ENCODE results near the gene MT1X.
"Not testable (repeated sequence)": the region's sequence is repeated elsewhere in the genome, so short reads cannot be mapped to it uniquely, and the experiment has no call there.

MT1X gene

DNA sequence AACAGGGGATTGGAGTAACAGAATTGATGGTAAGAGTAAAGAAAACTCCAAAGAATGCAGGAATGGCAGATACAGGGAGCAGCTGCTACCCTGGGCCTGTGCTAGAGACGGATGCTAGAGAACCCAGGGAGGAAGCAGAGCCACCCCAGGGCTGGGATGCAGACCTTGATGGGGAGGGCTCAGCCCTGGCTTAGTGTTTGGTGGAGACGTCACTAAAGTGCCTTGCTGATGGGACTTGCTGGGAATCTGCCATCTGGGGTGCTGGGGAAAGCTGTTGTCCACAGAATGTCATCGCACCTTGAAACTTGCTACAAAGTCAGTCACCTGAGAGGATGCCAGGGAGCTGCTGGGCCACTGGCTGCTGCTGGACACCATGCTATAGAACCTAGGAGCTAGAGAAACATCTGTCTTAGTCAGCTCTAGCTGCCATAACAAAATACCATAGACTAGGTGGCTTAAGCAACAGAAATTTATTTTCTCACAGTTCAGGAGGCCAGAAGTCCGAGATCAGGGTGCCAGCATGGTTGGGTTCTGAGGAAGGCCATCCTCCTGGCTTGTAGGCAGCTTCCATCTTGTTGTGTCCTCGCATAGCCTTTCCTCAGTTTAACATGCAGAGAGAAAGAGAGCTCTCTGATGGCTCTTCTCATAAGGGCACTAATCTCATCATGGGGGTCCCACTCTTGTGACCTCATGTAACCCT, 15.3 kb downstream of the MT1X start:
- H3K27me3 Mint-ChIP-seq = no peaks in the 10 kb centered on the region
- no peak overlapping the region for H3K4me3 Mint-ChIP-seq
- no peak overlapping the region for H3K27ac Mint-ChIP-seq
- peaks cover 0 to 4% of the 10 kb centered on the region in 2 donors for H3K36me3 Mint-ChIP-seq
- peaks cover 0 to 2% of the 10 kb centered on the region in 2 donors for H3K4me1 Mint-ChIP-seq
- peaks cover 0 to 6% of the 10 kb centered on the region in 2 donors for H3K9me3 Mint-ChIP-seq
- no peak for DNase-seq
- ATAC-seq (replicated peaks) = no peak

DNA sequence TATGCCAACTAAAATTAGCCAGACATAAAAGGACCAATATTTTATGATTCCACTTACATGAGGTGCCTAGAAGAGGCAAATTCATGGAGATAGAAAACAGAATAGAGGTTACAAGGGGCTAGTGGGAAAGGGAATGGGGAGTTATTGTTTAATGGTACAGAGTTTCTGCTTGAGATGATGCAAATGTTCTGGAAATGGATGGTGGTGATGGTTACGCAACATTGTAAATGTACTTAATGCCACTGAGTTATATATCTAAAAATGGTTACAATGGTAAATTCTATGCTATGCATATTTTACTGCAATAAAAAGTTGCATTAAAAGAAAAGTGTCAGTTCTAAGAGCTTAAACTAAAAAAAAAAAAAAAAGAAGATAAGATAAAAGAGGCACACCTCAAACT, 17.9 kb downstream of the MT1X start:
- Mint-ChIP-seq H3K27ac (no peak overlapping the region), H3K27me3 (no peaks in the 10 kb centered on the region), H3K4me1 (peaks cover 0 to 2% of the 10 kb centered on the region in 2 donors), H3K9me3 (peaks cover 0 to 6% of the 10 kb centered on the region in 2 donors), H3K36me3 (peaks cover 0 to 4% of the 10 kb centered on the region in 2 donors), H3K4me3 (no peak overlapping the region)
- no peak for ATAC-seq (replicated peaks)
- no peak for DNase-seq

DNA sequence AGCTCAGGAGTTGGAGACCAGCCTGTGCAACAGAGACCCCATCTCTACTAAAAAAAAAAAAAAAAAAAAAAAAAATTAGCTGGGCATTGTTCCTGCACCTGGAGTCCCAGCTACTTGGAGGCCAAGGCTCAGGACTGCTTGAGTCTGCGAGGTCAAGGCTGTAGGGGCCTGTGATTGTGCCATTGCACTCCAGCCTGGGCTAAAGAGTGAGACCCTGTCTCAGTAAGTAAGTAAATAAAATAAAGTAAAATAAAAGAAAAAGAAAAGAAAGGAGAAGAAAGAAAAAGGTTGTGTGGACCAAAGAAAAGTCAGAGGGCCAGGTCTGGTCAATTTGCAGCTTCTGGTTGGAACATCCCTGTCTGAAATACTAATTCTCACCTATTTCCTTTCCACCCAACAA, 18.4 kb downstream of the MT1X start:
- ATAC-seq (replicated peaks) = no peak
- H3K27me3 Mint-ChIP-seq = no peaks in the 10 kb centered on the region
- no peak overlapping the region for H3K4me3 Mint-ChIP-seq
- H3K9me3 Mint-ChIP-seq = peaks cover 0 to 6% of the 10 kb centered on the region in 2 donors
- no peak for DNase-seq
- H3K4me1 Mint-ChIP-seq = peaks cover 0 to 2% of the 10 kb centered on the region in 2 donors
- H3K27ac Mint-ChIP-seq = no peak overlapping the region
- H3K36me3 Mint-ChIP-seq = peaks cover 0 to 4% of the 10 kb centered on the region in 2 donors

DNA sequence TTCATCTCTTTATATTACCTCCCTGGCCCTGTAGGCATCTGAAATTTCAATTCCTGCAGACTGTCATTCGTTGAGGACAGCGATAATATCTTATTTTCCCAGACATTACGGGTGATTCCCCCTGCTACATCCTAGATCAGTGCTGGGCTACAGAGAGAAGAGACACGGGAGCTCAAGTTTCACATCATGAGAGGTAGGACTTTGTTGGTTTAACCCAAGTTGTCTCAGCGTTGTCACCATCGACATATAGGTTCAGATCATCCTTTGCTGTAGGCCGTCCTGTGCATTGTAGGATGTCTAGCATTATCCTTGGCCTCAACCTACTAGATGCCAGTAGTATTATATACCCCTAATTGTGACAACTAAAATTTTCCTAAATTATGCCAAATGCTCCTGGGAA, 19.3 kb downstream of the MT1X start:
- DNase-seq (no peak), ATAC-seq (replicated peaks) (no peak)
- H3K4me1 Mint-ChIP-seq = peaks cover 0 to 2% of the 10 kb centered on the region in 2 donors
- no peak overlapping the region for H3K27ac Mint-ChIP-seq
- H3K9me3 Mint-ChIP-seq = peaks cover 0 to 6% of the 10 kb centered on the region in 2 donors
- H3K36me3 Mint-ChIP-seq = peaks cover 0 to 4% of the 10 kb centered on the region in 2 donors
- no peaks in the 10 kb centered on the region for H3K27me3 Mint-ChIP-seq
- no peak overlapping the region for H3K4me3 Mint-ChIP-seq

DNA sequence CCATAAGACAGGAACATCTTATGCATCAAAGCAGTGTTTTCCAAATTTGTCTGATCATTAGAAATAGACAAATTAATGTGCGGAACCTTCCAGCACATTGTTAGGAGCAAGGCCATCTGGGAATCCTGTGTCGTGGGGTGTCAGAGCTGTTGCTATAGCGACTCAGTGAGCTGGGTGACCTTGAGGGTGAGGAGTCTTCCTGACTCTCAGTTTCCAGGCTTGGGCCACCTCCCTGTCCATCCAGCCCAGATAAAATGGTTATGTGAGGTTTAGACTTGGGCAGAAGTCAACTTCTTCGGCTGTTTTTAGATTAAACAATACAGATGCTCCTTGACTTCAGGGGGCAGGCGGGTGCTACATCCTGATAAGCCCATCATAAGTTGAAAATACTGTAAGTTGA, 20.6 kb downstream of the MT1X start:
- ATAC-seq (replicated peaks) = no peak
- H3K4me3 Mint-ChIP-seq = no peak overlapping the region
- no peak overlapping the region for H3K27ac Mint-ChIP-seq
- H3K4me1 Mint-ChIP-seq = peaks cover 0 to 2% of the 10 kb centered on the region in 2 donors
- no peaks in the 10 kb centered on the region for H3K27me3 Mint-ChIP-seq
- no peak for DNase-seq
- H3K9me3 Mint-ChIP-seq = peaks cover 0 to 1% of the 10 kb centered on the region in 2 donors
- no peaks in the 10 kb centered on the region for H3K36me3 Mint-ChIP-seq

DNA sequence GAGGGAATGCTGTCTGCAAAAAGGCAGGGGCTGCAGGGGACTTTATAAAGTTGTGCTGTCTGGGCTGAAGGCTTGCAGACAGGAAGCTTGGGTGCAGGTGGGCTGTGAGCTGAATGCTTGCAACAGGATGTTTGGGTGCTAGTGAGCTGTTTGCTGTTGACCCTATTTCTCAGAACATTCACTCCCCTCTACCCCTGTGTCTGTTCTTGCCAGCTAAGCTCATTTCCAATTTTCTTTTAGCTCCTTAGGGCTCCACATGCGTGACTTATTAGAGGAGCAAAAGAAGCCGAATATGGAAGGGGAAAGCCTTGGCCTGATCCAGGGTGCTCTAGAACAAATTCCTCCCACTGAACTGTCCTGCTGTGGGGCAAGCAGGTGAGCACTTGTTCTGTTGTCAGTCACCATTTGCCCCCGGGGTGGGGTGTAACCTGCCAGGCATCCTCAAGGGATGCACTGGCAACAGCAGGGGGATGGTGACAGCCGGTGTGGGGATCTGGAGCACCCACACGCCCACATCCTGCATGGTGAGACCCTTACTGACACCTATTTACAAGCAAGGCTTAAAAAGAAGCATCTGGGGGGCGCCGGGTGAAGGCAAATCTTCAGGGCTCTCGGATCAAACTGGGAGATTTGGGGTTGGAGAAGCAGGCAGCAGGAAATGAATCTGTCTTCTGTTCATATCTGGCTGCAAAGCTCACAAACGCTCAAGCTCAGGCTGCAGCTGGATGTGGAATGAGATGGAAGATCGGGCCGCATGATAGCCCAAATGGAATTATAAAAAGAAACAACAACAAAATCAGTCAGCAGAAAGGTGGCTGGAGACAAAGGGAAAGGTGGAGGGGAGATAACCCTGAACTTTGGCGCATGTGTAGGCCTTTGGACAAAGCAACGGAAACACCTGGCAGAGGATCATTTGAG, 26.5 kb downstream of the MT1X start:
- no peak for ATAC-seq (replicated peaks)
- peaks cover 6 to 10% of the 10 kb centered on the region in 2 donors for H3K4me1 Mint-ChIP-seq
- no peaks in the 10 kb centered on the region for H3K9me3 Mint-ChIP-seq
- no peaks in the 10 kb centered on the region for H3K36me3 Mint-ChIP-seq
- no peak overlapping the region for H3K27ac Mint-ChIP-seq
- peaks cover 0 to 8% of the 10 kb centered on the region in 2 donors for H3K27me3 Mint-ChIP-seq
- no peak overlapping the region for H3K4me3 Mint-ChIP-seq
- no peak for DNase-seq

DNA sequence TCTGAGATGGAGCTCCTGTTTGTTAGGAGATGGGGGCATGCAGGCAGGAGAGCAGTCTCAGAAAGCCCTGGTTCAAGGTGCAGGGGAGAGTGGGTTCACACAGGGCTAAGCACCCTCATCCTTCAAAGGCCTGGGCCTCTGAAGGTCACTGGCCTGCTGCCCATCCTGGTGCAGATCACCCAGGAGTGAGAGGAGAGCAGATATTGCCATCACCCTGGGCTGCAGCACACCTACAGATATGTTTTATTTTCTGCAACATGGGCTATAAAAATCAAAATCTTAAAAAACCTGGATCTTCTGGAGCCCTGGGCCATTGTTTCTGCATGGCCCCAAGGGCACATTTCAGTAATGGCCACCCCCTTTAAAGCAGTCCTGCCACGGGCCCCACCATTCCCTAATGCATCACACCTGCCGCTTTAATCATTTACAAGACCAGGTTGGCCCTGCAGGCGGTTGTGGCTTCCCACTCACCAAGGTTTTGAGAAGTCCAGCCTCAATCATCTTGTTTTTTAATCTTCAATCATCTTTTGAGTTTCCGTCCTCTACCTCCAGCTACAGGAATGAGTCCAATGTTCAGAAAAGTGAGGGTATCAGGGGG, 27.3 kb downstream of the MT1X start:
- Mint-ChIP-seq H3K4me1 (peaks cover 6 to 10% of the 10 kb centered on the region in 2 donors), H3K9me3 (no peaks in the 10 kb centered on the region)

DNA sequence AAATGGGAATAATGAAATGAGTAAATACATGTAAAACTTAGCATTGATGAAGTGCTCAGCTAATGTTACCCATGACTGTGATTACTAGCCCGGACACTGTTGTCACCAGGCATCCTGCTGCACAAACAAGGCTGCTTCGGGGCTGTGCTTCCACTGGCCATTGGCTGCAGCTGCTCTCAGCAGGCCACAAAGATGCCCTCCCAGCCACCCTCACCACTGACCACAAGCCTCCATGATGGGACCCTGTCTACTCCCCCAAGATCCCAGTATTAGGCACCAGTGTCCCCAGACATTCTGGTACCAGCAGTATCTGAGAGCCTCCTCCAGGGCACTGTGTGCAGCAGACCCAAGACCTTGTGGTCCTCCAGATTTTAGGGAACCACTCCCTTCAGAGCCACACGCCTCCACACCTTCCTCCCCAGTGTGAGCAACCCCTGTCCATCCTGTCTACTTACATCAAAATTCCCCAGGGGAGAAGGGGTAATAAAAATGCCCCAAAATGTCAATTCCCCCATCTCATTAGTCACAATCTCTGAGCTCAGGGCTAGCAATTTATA, 28.0 kb downstream of the MT1X start:
- Mint-ChIP-seq H3K36me3 (no peaks in the 10 kb centered on the region), H3K4me1 (peaks cover 6 to 10% of the 10 kb centered on the region in 2 donors), H3K9me3 (no peaks in the 10 kb centered on the region), H3K27ac (no peak overlapping the region), H3K4me3 (no peak overlapping the region), H3K27me3 (peaks cover 0 to 8% of the 10 kb centered on the region in 2 donors)
- ATAC-seq (replicated peaks) (peak; percentile 54 to 64), DNase-seq (no peak)

More for the DNA sequence above, 27.3 kb downstream of the MT1X start:
- no peak overlapping the region for H3K4me3 Mint-ChIP-seq
- ATAC-seq (replicated peaks) (no peak), DNase-seq (no peak)
- no peak overlapping the region for H3K27ac Mint-ChIP-seq
- H3K36me3 Mint-ChIP-seq = no peaks in the 10 kb centered on the region
- H3K27me3 Mint-ChIP-seq = peaks cover 0 to 8% of the 10 kb centered on the region in 2 donors

DNA sequence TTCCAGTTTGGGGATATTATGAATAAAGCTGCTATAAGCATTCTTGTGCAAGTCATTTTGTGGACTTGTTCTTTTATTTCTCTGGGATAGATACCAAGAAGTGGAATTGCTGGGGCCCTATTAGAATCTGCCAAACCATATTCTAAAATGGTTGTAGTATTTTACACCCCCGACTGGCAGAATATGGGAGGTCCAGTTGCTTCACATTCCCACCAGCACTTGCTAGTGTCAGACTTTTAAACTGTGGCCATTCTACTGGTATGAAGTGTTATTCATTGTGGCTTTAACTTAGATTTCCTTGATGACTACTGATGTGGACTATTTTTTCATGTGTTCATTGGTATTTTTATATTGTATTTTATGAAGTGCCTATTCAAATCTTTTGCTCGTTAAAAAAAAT, 29.6 kb downstream of the MT1X start:
- Mint-ChIP-seq H3K27ac (no peak overlapping the region), H3K36me3 (no peaks in the 10 kb centered on the region), H3K4me1 (peaks cover 6 to 10% of the 10 kb centered on the region in 2 donors), H3K9me3 (no peaks in the 10 kb centered on the region), H3K27me3 (peaks cover 0 to 8% of the 10 kb centered on the region in 2 donors), H3K4me3 (no peak overlapping the region)
- DNase-seq (no peak), ATAC-seq (replicated peaks) (no peak)

DNA sequence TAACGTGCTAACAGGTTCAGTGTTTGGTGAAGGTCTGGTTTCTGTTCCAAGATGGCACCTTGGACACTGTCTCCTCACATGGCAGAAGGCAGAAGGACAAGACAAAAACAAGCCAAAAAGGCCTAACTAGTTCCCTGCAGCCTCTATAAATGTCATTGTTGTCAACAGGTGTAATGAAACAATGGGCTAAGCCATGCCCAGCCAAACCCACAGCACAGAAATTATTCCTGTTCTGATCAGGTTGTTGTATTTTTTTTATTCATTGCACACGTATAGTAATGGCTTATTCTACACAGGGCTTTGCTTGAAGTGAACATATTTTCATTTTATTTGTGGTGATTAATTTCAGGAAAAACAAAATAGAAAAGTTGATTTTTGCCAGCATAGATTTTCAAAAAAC, 31.5 kb downstream of the MT1X start:
- H3K27ac Mint-ChIP-seq = no peak overlapping the region
- DNase-seq = no peak
- H3K36me3 Mint-ChIP-seq = no peaks in the 10 kb centered on the region
- H3K9me3 Mint-ChIP-seq = no peaks in the 10 kb centered on the region
- no peak for ATAC-seq (replicated peaks)
- no peak overlapping the region for H3K4me3 Mint-ChIP-seq
- peaks cover 0 to 8% of the 10 kb centered on the region in 2 donors for H3K27me3 Mint-ChIP-seq
- peaks cover 6 to 10% of the 10 kb centered on the region in 2 donors for H3K4me1 Mint-ChIP-seq

DNA sequence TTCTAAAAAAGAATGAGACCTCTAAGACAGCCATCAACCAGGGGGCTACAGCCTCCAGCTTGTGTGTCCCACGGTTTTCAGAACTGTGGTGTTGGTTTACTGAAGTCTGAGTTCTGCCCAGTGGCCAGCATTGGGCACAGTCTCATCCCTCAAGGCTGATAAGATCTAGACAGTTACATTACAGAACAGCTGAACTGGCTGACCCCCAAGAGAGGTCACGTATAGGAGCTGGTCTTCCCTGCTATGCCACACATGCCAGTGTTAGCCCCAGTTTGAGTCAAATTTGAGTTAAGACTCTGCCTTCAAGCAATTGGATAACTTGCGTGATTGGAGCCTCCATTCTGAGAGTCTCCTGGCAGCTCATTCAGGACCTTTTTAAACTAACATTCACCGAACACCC, 32.9 kb downstream of the MT1X start:
- DNase-seq (no peak), ATAC-seq (replicated peaks) (no peak)
- H3K9me3 Mint-ChIP-seq = no peaks in the 10 kb centered on the region
- no peak overlapping the region for H3K27ac Mint-ChIP-seq
- H3K4me1 Mint-ChIP-seq = peaks cover 6% of the 10 kb centered on the region in 2 donors
- peaks cover 0 to 8% of the 10 kb centered on the region in 2 donors for H3K27me3 Mint-ChIP-seq
- no peak overlapping the region for H3K4me3 Mint-ChIP-seq
- no peaks in the 10 kb centered on the region for H3K36me3 Mint-ChIP-seq

DNA sequence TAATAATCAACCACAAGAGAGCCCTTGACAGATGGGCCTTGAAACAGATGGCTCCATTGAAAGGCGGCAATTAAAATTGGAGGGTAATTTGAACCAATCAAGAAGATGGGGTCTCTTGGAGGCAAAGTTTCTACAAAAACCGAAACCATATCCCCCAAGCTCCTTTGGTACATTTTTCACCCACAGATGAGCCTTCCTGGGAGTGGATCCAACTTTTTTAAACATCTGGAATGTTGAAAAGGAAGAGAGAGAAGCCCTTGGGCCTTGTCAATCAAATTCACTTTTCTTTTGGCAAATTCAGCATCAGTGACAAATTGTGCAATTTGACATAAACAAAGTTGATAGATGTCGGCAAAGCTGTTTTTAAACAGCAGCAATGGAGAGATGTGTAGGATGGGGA, 34.5 kb downstream of the MT1X start:
- Mint-ChIP-seq H3K27ac (no peak overlapping the region), H3K27me3 (peaks cover 0 to 5% of the 10 kb centered on the region in 2 donors), H3K4me3 (no peak overlapping the region), H3K36me3 (no peaks in the 10 kb centered on the region), H3K9me3 (no peaks in the 10 kb centered on the region), H3K4me1 (no peaks in the 10 kb centered on the region)
- DNase-seq (no peak), ATAC-seq (replicated peaks) (no peak)

DNA sequence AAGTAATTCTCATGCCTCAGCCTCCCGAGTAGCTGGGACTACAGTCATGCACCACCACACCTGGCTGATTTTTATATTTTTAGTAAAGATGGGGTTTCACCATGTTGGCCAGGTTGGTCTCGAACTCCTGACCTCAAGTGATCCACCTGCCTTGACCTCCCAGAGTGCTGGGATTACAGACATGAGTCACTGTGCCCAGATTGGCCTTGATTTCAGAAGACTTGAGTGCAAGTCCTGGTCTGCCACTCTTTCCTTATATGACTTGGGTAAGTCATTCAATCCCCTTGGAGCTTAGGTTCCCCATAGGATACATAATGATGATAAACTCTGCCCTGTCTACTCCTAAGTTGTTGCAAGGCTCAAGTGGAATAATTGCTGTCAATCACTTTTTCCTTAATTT, 35.3 kb downstream of the MT1X start:
- not testable (repeated sequence) for H3K4me3 Mint-ChIP-seq; H3K36me3 Mint-ChIP-seq; H3K9me3 Mint-ChIP-seq; ATAC-seq (replicated peaks); H3K4me1 Mint-ChIP-seq; H3K27me3 Mint-ChIP-seq; H3K27ac Mint-ChIP-seq; DNase-seq

DNA sequence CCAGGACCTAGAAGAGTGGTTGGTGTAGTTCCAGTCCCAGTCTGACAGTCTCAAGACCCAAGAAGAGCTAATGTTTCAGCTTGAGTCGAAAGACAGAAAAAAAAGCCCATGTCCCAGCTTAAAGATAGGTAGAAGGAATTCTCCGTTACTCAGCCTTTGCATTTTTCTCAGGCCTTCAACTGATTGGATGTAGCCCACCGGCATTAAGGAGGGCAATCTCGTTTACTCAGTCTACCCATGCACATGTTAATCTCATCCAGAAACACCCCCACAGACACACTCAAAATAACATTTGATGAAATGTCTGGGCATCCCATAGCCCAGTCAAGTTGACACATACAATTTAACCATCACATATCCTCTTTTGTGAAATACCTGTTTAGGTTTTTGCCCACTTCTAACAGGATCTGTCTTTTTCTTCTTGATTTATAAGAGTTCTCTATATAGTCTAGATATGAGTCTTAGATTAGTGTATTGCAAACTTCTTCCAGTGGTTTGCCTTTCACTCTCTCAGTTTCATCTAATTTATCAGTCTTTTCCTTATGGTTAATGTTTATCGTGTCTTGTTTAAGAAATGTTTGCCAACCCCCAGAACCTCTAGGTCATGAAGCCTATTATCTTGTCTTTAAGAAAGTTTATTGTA, 40.1 kb downstream of the MT1X start:
- no peak for DNase-seq
- H3K27me3 Mint-ChIP-seq = peaks cover 7 to 12% of the 10 kb centered on the region in 2 donors
- no peak overlapping the region for H3K27ac Mint-ChIP-seq
- ATAC-seq (replicated peaks) = no peak
- H3K4me1 Mint-ChIP-seq = no peaks in the 10 kb centered on the region
- no peak overlapping the region for H3K4me3 Mint-ChIP-seq
- no peaks in the 10 kb centered on the region for H3K9me3 Mint-ChIP-seq
- no peaks in the 10 kb centered on the region for H3K36me3 Mint-ChIP-seq
